Colonic mucosa (tissue), 4 donors: ENCODE measurements around the gene MACROH2A1. TPM values are rescaled to one million over a fixed set of nuclear protein-coding genes. Genes with fewer than 3 reads are reported as not detected.

Experiments used
- DNase-seq: peaks from one replicate; pipeline ENCODE4 v3.0.0-alpha.2; 2020
- H3K27ac ChIP-seq: fragments of 200-600 bp; one replicate; pipeline ENCODE4 v1.8.0; 2021
- H3K27me3 ChIP-seq: fragments of 200-600 bp; one replicate; pipeline ENCODE4 v1.8.0; 2021
- H3K36me3 ChIP-seq: fragments of 200-600 bp; one replicate; pipeline ENCODE4 v1.8.0; 2021
- H3K4me1 ChIP-seq: fragments of 200-600 bp; one replicate; pipeline ENCODE4 v1.8.0; 2021; ENCODE audit warnings: mild to moderate bottlenecking
- H3K4me3 ChIP-seq: fragments of 200-600 bp; one replicate; pipeline ENCODE4 v1.8.0; 2021
- H3K9ac ChIP-seq, 2 donors: one replicate each; pipeline ENCODE4 v1.7.0; 2013; ENCODE audit warnings: control low read depth in 2 of 2, low read depth in 2 of 2, low read length in 2 of 2
- H3K9me3 ChIP-seq: fragments of 200-600 bp; one replicate; pipeline ENCODE4 v1.8.0; 2021
- CTCF ChIP-seq: fragments of 200-600 bp; IDR thresholded peaks from one replicate; pipeline ENCODE4 v1.8.0; 2022; ENCODE audit warnings: antibody characterized with exemption, mild to moderate bottlenecking
- intact Hi-C: fragments of 100-400 bp; cut with DNase I; formaldehyde crosslinking; loops from one replicate; pipeline ENCODE4 v1.14.1; 2022
- total RNA-seq, 2 donors: library from RNA; stranded (reverse); fragmentation: NEBNext Ultra II Directional in 1 of 2; extraction: Animal tissue kit (Norgen Biotek cat#: 25700) in 1 of 2; gene quantifications; one replicate each; pipeline ENCODE4 v1.2.1, GENCODE V29; 2021
- donor health status: healthy.
- donor health status: DM: no; HTN: no; CAD: no.
- donor health status: DM: no; HTN: no; CAD: no.

The MACROH2A1 gene
- total RNA-seq, 2 donors from 2014 or later = 191 to 323 TPM

- Histone ChIP-seq H3K27me3 (no peaks in the 10 kb centered on the region), H3K36me3 (no peaks in the 10 kb centered on the region), H3K4me1 (no peaks in the 10 kb centered on the region), H3K27ac (no peak overlapping the region), H3K9me3 (no peaks in the 10 kb centered on the region), H3K4me3 (no peak overlapping the region), H3K9ac (no peak overlapping the region)
- no peak for DNase-seq
- intact Hi-C loops = no loop called here
- no peak for TF ChIP-seq CTCF
These were observed 18.1 kb upstream of the MACROH2A1 start for GRCh38 chr5:135417083-135417482.

- TF ChIP-seq CTCF = no peak
- H3K27ac ChIP-seq = no peak overlapping the region
- no peaks in the 10 kb centered on the region for H3K27me3 ChIP-seq
- no peaks in the 10 kb centered on the region for H3K4me1 ChIP-seq
- H3K4me3 ChIP-seq = no peak overlapping the region
- no peaks in the 10 kb centered on the region for H3K36me3 ChIP-seq
- H3K9ac ChIP-seq = no peak overlapping the region
- intact Hi-C loops = no loop called here
- no peak for DNase-seq
- no peaks in the 10 kb centered on the region for H3K9me3 ChIP-seq
These were observed 6.1 kb upstream of the MACROH2A1 start for GRCh38 chr5:135405082-135405481.

- peaks cover 8% of the 10 kb centered on the region for H3K4me1 ChIP-seq
- DNase-seq = no peak
- TF ChIP-seq CTCF = no peak
- no peaks in the 10 kb centered on the region for H3K27me3 ChIP-seq
- no peak overlapping the region for H3K9ac ChIP-seq
- no peaks in the 10 kb centered on the region for H3K36me3 ChIP-seq
- no peaks in the 10 kb centered on the region for H3K9me3 ChIP-seq
- intact Hi-C loops = no loop called here
- no peak overlapping the region for H3K4me3 ChIP-seq
- H3K27ac ChIP-seq = no peak overlapping the region
These were observed 3.0 kb upstream of the MACROH2A1 start for GRCh38 chr5:135402031-135402430.

GRCh38 chr5:135400866-135401265 is 1.8 kb upstream of the MACROH2A1 start:
- intact Hi-C loops = no loop called here
- Histone ChIP-seq H3K9ac (no peak overlapping the region), H3K4me1 (peaks cover 11% of the 10 kb centered on the region), H3K9me3 (no peaks in the 10 kb centered on the region), H3K36me3 (no peaks in the 10 kb centered on the region), H3K27me3 (no peaks in the 10 kb centered on the region), H3K4me3 (no peak overlapping the region), H3K27ac (no peak overlapping the region)
- DNase-seq = no peak
- no peak for TF ChIP-seq CTCF

- Histone ChIP-seq H3K36me3 (no peaks in the 10 kb centered on the region), H3K27me3 (no peaks in the 10 kb centered on the region), H3K4me1 (peaks cover 11% of the 10 kb centered on the region), H3K27ac (peak overlapping the region; percentile 84), H3K4me3 (peak overlapping the region; percentile 84), H3K9ac (peak overlapping the region; percentile 65 to 75), H3K9me3 (no peaks in the 10 kb centered on the region)
- no peak for TF ChIP-seq CTCF
- no peak for DNase-seq
- intact Hi-C loops = no loop called here
These were observed 937 bp upstream of the MACROH2A1 start for GRCh38 chr5:135399794-135400542.
